Effector CD8-positive, alpha-beta T cell (primary cell): ENCODE measurements around the gene PRKAR1B.

Experiments used
- DNase-seq: peaks from one replicate; lab custom pipeline; 2025; lab: John Stamatoyannopoulos, UW

PRKAR1B gene

DNA sequence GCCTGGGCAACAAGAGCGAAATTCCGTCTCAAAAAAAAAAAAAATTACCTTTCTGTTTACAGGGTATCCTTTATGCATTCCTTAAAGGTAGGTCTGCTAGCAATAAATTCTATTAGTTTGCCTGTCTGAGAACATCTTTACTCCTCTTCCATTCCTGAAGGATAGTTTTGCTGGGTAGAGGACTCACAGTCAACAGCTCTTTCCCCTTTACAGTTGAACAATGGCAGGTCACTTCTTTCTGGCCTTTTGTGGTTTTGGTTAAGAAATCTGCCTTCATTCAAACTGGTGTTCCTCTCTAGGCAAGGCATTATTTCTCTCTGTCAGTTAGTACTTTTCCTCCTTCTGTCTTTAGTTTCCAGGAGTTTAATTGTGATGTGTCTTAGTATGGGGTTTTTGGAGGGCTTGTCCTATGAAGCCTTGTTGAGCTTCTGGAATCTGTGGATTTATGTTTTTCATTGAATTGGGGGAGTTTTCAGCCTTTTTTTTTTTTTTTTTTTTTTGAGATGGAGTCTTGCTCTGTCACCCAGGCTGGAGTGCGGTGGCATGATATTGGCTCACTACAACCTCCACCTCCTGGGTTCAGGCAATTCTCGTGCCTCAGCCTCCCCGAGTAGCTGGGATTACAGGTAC, 5.3 kb downstream of the PRKAR1B start:
- no peak for DNase-seq

DNA sequence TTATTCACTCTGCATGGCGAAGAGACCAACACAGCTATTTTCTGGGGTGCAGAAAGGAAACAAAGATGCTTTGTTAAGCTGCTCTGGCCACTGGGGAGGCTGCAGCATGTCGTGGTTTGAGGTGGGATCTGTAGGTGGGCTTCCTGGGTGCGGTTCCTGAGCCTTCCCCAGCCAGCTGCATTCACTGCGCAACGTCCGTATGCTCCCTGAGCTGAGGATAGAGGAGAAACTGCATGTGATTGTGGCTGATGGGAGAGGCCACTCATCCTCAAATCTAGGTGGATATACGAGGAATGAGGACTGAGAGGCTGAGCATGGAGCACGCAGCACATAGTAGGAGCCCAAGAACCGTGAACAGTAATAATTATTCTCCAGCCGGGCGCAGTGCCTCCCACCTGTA, 10.4 kb downstream of the PRKAR1B start:
- DNase-seq, result no peak

DNA sequence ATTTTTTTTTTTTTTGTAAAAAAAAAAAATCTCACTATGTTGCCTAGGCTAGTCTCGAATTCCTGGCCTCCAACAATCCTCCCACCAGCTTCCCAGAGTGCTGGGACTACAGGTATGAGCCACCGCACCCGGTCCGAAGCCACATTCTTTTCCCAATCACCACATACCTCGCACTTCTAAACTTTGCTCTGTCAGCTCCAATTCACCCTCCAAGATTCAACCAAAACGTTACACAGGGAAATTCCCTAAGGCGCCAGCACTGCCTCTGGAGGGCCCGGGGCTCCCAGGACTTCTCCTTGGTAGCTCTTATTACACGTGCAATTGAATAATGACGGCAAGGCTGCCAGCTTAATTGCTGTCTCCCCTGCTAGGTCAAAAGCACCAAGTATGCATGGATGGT, 10.9 kb downstream of the PRKAR1B start:
- DNase-seq, result no peak

- no peak for DNase-seq
Observed at GRCh38 chr7:714251-714671, 12.8 kb downstream of the PRKAR1B start.

DNA sequence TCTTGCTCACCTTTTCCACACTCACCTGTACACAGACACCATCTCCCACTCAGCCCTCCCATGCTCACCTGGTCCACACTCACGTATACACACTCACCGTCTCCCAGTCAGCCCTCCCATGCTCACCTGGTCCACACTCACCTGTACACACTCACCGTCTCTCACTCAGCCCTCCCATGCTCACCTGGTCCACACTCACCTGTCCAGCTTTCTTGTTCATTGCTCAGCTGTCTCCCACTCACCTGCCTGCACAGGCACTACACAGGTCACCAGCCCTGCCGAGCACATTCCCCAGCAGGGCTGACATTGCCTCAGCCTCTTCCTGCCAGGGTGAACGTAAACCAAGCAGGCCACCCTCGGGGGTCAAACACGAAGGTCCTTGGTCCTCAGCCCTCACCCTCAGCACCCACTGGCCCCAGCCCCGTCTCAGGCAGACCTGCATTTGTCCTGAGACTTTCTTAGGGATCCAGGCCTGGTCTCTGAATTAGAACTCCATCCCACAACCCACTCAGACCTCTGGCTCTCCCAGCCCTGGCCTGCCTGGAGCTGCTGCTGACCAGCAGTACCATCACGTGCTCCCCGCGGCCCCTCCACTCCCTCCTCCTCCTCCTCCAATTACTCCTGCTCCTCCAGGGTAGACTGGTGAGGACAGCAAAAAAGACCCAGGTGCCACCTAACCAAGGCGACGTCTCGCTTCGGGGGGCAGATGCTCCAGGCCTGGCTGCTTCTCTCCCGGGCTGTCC, 13.4 kb downstream of the PRKAR1B start:
- no peak for DNase-seq

GRCh38 chr7:713139-713457, 14.0 kb downstream of the PRKAR1B start:
- no peak for DNase-seq

DNA sequence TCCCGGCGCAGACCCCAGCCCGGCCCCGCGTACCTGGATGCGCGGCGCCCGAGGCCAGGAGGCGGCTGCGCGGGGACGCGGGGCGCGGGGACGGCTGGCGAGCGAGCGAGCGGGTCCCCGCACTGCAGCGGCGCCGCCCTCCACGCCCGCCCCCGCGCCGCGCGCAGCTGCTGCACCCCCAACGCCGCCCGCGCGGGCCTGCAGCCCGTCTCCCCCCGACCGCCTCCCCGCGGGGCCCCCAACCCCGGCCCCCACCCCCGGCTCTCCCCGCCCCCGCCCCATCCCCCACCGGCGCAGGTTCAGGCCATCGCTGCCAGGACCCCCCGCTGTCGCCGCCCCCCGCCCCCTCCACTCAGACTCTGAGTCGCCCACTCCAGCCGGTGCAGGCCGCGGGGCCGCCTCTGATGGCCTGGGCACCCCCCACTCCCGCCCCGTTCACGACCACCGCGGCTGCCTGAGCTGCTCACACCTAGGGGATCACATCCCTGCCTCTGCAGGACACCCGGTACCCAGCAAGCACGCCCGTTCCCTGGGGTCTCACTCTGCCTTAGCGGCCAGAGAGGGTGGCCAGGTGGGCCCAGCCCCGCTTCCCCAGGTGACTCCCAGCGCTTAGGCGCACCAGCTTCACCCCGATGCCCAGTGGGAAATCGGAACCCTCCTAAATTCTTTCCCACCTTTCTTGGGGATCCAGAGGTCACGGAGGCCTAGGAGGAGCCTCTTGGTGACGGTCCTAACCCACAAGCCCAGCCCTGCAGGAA, 14.5 kb downstream of the PRKAR1B start:
- DNase-seq, result no peak

GRCh38 chr7:711922-712380, 15.1 kb downstream of the PRKAR1B start:
- no peak for DNase-seq

DNA sequence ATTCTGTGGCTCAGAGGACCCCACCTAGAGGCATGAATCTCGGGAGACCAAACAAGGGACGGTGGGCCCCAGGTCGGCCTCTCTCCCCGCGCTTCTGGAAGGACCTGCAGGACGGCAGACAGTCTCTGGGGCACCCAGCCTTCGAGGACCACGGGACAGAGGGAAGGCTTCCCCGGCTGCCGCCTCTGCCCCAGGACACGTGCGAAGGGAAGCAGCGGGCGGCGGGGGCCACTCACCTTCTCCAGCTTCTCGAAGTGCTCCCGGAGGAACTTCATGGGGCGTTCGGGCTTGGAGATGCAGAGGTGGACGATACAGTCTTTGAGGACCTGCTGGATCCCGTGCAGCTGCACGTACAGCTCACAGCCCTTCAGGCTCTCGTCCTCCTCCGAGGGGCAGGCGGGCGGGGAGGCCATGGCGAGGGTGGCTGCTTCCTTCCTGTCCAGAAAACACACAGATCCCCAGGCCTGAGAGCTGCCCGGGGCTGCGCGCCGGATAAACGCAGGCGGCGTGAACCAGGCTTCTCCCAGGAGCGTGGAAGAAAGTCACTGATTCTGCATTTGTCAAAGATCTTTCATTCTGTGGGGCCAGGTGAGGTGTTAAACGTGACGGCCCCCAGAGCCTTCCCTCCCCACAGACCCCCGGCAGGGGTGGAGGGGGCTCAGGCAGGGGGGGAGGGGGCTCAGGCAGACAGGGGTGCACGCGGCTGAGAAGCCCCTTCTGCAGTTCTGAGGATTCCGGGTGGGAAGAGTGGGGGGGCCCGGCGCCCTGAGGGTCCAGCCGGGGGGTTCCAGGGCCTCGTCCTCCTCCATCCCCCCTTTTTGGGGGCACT, 15.8 kb downstream of the PRKAR1B start:
- DNase-seq, result no peak

DNA sequence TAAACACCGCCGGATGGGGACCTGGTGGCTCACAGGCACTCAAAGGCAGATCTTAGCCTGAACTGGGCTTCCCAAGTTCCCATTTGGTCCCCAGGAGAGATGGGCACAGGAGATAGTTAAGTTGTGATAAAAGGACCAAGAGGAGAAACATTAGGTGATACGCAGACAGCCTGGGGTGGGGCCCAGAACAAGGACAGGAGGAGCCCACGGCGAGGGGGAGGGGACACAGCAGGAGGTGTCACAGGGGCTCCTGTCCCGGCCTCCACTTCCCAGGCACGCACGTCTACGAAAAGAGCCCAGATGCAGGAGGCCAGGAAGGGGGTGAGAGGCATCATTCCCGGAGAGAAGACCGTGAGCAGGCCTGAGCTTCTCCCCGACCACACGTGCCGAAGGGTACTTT, 16.9 kb downstream of the PRKAR1B start:
- DNase-seq, result no peak

DNA sequence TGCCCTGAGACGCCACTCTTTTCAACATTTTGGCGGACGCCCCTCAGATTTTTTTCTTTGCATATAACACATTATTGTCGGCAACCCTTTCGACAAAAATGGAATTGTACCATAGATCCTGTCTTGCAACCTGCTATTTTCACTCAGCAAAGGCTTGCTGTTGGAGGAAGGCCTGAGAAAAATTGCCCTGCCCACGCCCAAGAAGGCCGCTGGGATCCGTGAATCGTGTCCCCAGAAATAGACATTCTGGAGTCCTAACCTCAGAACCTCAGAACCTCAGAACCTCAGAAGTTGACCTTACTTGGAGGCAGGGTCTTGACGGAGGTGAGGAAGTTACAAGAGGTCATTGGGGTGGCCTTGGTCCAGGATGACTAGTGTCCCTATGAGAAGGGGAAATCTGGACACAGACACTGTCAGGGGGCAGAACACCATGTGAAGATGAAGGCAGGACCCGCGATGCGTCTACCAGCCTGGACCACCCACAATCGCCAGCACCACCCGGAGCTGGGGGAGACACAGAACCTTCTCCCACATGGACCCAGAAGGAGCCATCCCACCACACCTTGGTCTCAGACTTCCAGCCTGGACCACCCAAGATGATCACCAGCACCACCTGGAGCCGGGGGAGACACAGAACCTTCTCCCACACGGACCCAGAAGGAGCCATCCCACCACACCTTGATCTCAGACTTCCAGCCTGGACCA, 19.6 kb downstream of the PRKAR1B start:
- DNase-seq, result no peak

- no peak for DNase-seq
Observed at GRCh38 chr7:706721-707120, 20.4 kb downstream of the PRKAR1B start.

- no peak for DNase-seq
Observed at GRCh38 chr7:703049-703448, 24.0 kb downstream of the PRKAR1B start.

DNA sequence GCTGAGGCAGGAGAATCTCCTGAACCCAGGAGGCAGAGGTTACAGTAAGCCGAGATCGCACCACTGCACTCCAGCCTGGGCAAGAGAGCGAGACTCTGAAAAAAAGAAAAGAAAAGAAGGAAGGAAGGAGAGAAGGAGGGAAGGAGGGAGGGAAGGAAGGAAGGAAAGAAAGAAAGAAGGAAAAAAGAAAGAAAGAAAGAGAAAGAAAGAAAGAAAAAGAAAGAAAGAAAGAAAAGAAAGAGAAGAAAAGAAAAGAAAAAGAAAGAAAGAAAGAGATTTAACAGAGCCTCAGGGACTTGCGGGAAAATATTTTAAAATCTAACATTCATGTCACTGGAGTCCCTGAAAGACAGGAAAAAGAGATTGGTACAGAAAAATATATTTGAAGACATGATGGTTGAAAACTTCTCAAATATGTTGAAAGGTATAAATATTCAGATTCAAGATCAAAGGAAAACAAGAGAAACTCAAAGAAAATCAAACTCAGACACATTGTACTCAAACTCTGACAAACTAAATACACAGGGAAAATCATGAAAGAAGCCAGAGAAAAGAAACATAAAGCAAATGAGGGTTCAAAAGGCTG, 25.9 kb downstream of the PRKAR1B start:
- no peak for DNase-seq

GRCh38 chr7:699476-700170, 27.5 kb downstream of the PRKAR1B start:
- no peak for DNase-seq

- DNase-seq, result no peak
Observed at GRCh38 chr7:698515-699475, 28.3 kb downstream of the PRKAR1B start.

DNA sequence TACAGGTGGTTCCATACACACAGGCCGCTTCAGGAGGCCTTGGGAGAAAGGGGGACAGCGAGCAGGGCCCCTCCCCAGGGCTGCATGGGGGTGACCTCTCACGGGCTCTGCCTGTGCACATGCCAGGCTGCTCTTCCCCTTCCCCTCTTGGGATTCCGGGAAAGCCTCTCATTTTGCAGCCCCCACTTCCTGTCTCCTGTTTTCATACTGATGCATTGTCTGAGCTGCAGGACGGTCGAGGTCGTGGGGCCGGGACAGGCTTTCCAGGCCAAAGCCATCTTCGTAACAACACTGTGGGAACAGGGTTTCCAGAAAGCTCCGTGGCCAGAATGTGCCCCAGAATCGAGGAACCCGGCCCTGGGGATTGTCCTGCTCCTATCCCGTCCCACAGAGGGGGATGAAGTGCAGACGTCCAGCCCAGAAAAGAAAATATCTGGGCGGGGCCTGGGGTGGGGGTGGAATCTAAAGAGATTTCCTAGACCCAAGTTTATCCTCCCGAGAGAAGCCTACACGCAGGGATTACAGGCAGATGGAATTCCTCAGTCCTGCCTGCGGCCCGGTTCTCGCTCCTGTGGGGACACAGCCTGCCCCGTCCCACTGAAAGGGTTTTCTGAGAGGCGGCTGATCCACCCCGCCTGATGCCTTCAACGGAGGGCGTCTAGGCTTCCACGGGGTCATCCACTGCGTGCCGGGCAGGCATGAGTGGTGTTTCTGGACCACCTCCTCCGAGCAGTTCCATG, 30.1 kb downstream of the PRKAR1B start:
- no peak for DNase-seq

DNA sequence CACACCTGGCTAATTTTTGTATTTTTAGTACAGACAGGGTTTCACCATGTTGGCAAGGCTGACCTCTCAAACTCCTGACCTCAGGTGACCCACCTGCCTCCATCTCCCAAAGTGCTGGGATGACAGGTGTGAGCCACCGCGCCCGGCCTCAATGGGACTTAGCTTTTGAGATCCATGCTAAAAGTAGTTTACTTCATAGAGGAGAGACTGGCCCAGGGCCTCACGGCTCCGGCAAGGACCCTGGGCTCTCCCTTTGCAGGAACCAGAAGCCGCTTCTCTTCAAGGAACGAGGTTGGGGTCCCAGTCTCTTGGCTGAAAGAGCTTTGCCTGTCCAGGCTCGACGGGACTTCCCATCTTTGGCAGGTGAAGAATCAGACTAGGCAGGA, 30.7 kb downstream of the PRKAR1B start:
- DNase-seq, result no peak

GRCh38 chr7:693280-693679, 33.8 kb downstream of the PRKAR1B start:
- DNase-seq, result no peak
